ENCODE results near the gene MAD1L1.

- TF ChIP-seq TCF4 (CRISPR knock-in tag; IDR thresholded peaks at IDR 0.05; ENCODE audit: borderline replicate concordance) (no peak), RARB (CRISPR knock-in tag; IDR thresholded peaks at IDR 0.05) (no peak), ZNF70 (CRISPR knock-in tag; IDR thresholded peaks at IDR 0.05) (no peak), ZFP3 (CRISPR knock-in tag; IDR thresholded peaks at IDR 0.05) (no peak), POU6F1 (CRISPR knock-in tag; IDR thresholded peaks at IDR 0.05; ENCODE audit: borderline replicate concordance, low read depth) (no peak), ZC3H10 (CRISPR knock-in tag; IDR thresholded peaks at IDR 0.05) (no peak), PPARA (CRISPR knock-in tag; IDR thresholded peaks at IDR 0.05; ENCODE audit: borderline replicate concordance) (no peak), PATZ1 (CRISPR knock-in tag; IDR thresholded peaks at IDR 0.05; ENCODE audit: borderline replicate concordance) (no peak), ARNTL (CRISPR knock-in tag; IDR thresholded peaks at IDR 0.05; ENCODE audit: borderline replicate concordance, low read depth) (no peak), ZFP30 (CRISPR knock-in tag; IDR thresholded peaks at IDR 0.05) (no peak), ZNF565 (CRISPR knock-in tag; conservative IDR thresholded peaks at IDR 0.05; ENCODE audit: low read depth) (no peak), BACH2 (CRISPR knock-in tag; IDR thresholded peaks at IDR 0.05; ENCODE audit: borderline replicate concordance) (no peak), TSHZ2 (CRISPR knock-in tag; IDR thresholded peaks at IDR 0.05) (no peak)
Measured at GRCh38 chr7:1948887-1949680, 283.7 kb downstream of the MAD1L1 start.

All from SK-N-SH treated with all-trans-retinoic acid at 6 μM for 48 hours (cell line).